GM12891 (cell line): ENCODE measurements around the gene RASGRF1.

Experiments used
- POLR2A ChIP-seq: IDR thresholded peaks from 2 replicates; pipeline ENCODE4 v1.6.1; 2011; ENCODE audit warnings: low read depth, low read length, control low read depth
- POLR2AphosphoS5 ChIP-seq: IDR thresholded peaks from 2 replicates; pipeline ENCODE4 v1.6.1; 2011; ENCODE audit warnings: low read depth, low read length, control low read depth
- POU2F2 ChIP-seq: IDR thresholded peaks from 2 replicates; pipeline ENCODE4 v1.6.1; 2011; ENCODE audit warnings: low read depth, mild to moderate bottlenecking, control low read depth, low read length, moderate library complexity
- TAF1 ChIP-seq: IDR thresholded peaks from 2 replicates; pipeline ENCODE4 v1.6.1; 2011; ENCODE audit warnings: low read depth, low read length, control low read depth

- TF ChIP-seq POLR2AphosphoS5 = no peak
- no peak for TF ChIP-seq POLR2A
- TF ChIP-seq POU2F2 = no peak
- no peak for TF ChIP-seq TAF1
Observed at GRCh38 chr15:79049416-79049815, 41.2 kb downstream of the RASGRF1 start.
